H1 (cell line): ENCODE results near the gene CEP85L. TPM values are rescaled to one million over a fixed set of nuclear protein-coding genes. Genes with fewer than 3 reads are reported as not detected.

ENCODE experiments used
- CTCF ChIA-PET: fragments of 300-600 bp; sonication (Branson Sonifier 250); formaldehyde crosslinking; loops from one replicate; lab custom pipeline; 2021; ENCODE audit not compliant: partially characterized antibody; lab: Charles Lee
- POLR2A ChIA-PET: fragments of 300-600 bp; sonication (Branson Sonifier 250); formaldehyde crosslinking; loops from one replicate; lab custom pipeline; 2021; ENCODE audit warnings: inconsistent platforms; ENCODE audit not compliant: partially characterized antibody; lab: Charles Lee
- DNase-seq, 2 experiments: peaks; one replicate each; pipeline versions ENCODE4 v3.0.0 to v3.0.0-alpha.2; 2010 to 2022; ENCODE audit warnings: low spot score in 2 of 2, low read depth in 1 of 2, mixed read lengths in 1 of 2
- FAIRE-seq: peaks from 2 replicates; lab custom pipeline; 2011; peaks lifted over from hg19 to GRCh38; lab: Jason Lieb, UNC
- H2AFZ ChIP-seq: 2 replicates; pipeline ENCODE4 v1.8.1; 2012; ENCODE audit warnings: low read length, inconsistent platforms
- H2AK5ac ChIP-seq: 2 replicates; pipeline ENCODE4 v1.6.1; 2013; ENCODE audit warnings: low read depth, low read length
- H2BK120ac ChIP-seq: replicated peaks from 2 replicates; pipeline ENCODE3; 2013; ENCODE audit warnings: low read depth, low read length, inconsistent platforms
- H2BK12ac ChIP-seq: 2 replicates; pipeline ENCODE4 v1.6.1; 2013; ENCODE audit warnings: low read depth, low read length
- H2BK15ac ChIP-seq: 2 replicates; pipeline ENCODE4 v1.6.1; 2013; ENCODE audit warnings: low read length
- H2BK20ac ChIP-seq: 2 replicates; pipeline ENCODE4 v1.6.1; 2013; ENCODE audit warnings: low read length
- H2BK5ac ChIP-seq: 2 replicates; pipeline ENCODE4 v1.6.1; 2013; ENCODE audit warnings: low read depth, low read length
- H3K14ac ChIP-seq: 2 replicates; pipeline ENCODE4 v1.6.1; 2013; ENCODE audit warnings: inconsistent platforms; ENCODE audit not compliant: insufficient read length
- H3K18ac ChIP-seq: 2 replicates; pipeline ENCODE4 v1.6.1; 2013; ENCODE audit warnings: low read length; ENCODE audit errors: extremely low read depth
- H3K23ac ChIP-seq: 2 replicates; pipeline ENCODE4 v1.6.1; 2013; ENCODE audit warnings: inconsistent platforms; ENCODE audit not compliant: insufficient read length
- H3K23me2 ChIP-seq: 2 replicates; pipeline ENCODE4 v1.6.1; 2013; ENCODE audit warnings: low read depth, low read length
- H3K27ac ChIP-seq: 2 replicates; pipeline ENCODE4 v1.6.1; 2011; ENCODE audit warnings: low read depth, low read length, inconsistent platforms
- H3K27me3 ChIP-seq, 4 experiments: replicated peaks in 1 of 4; 1 replicate in 1 of 4; 2 replicates in 3 of 4; pipeline versions ENCODE4 v1.6.1 to v1.8.1; 2011 to 2013; ENCODE audit warnings: low read length in 3 of 4, mild to moderate bottlenecking in 3 of 4, inconsistent platforms in 2 of 4, mixed read lengths in 2 of 4, moderate library complexity in 1 of 4; ENCODE audit not compliant: control insufficient read depth in 3 of 4, insufficient read depth in 3 of 4; ENCODE audit errors: extremely low read depth in 1 of 4
- H3K36me3 ChIP-seq, 4 experiments: 2 replicates each; pipeline versions ENCODE4 v1.6.1 to v1.8.1; 2011 to 2013; ENCODE audit warnings: mild to moderate bottlenecking in 4 of 4, low read length in 3 of 4, moderate library complexity in 2 of 4, control low read depth in 1 of 4, inconsistent platforms in 1 of 4; ENCODE audit not compliant: insufficient read depth in 4 of 4, control insufficient read depth in 2 of 4
- H3K4ac ChIP-seq: replicated peaks from 2 replicates; pipeline ENCODE3; 2013; ENCODE audit warnings: low read length, low read depth, mixed read lengths, inconsistent platforms; ENCODE audit not compliant: insufficient read length
- H3K4me1 ChIP-seq, 4 experiments: replicated peaks in 1 of 4; 1 replicate in 1 of 4; 2 replicates in 3 of 4; pipeline versions ENCODE4 v1.6.1 to v1.8.1; 2011 to 2013; ENCODE audit warnings: low read length in 3 of 4, inconsistent platforms in 2 of 4, mixed read lengths in 1 of 4; ENCODE audit not compliant: insufficient read depth in 4 of 4, control insufficient read depth in 3 of 4
- H3K4me2 ChIP-seq, 2 experiments: 2 replicates each; pipeline versions ENCODE4 v1.6.1 to v1.8.1; 2011 to 2013; ENCODE audit warnings: low read depth in 2 of 2, low read length in 2 of 2, control low read depth in 1 of 2, inconsistent platforms in 1 of 2, mild to moderate bottlenecking in 1 of 2; ENCODE audit not compliant: insufficient read depth in 1 of 2
- H3K4me3 ChIP-seq, 4 experiments: fragments of 200-600, 300-600 bp in 1 of 4; sonication (generic), shearing (Covaris generic), sonication (Bioruptor Twin) in 1 of 4; 2 replicates each; pipeline versions ENCODE4 v1.5.1 to v1.8.1; 2011 to 2016; ENCODE audit warnings: low read length in 4 of 4, low read depth in 3 of 4, control low read depth in 2 of 4, inconsistent platforms in 2 of 4, mild to moderate bottlenecking in 2 of 4, mixed read lengths in 1 of 4, moderate library complexity in 1 of 4; ENCODE audit not compliant: insufficient read depth in 2 of 4; ENCODE audit errors: extremely low read depth in 1 of 4
- H3K56ac ChIP-seq: replicated peaks from 2 replicates; pipeline ENCODE3; 2013; ENCODE audit warnings: low read depth, mild to moderate bottlenecking, mixed read lengths, low read length, inconsistent platforms; ENCODE audit not compliant: insufficient read length
- H3K79me1 ChIP-seq: 2 replicates; pipeline ENCODE4 v1.6.1; 2013; ENCODE audit warnings: low read depth, low read length, control low read depth
- H3K79me2 ChIP-seq, 2 experiments: 2 replicates each; pipeline versions ENCODE4 v1.6.1 to v1.8.1; 2012 to 2013; ENCODE audit warnings: low read length in 2 of 2, mild to moderate bottlenecking in 2 of 2, inconsistent platforms in 1 of 2; ENCODE audit not compliant: insufficient read depth in 2 of 2, control insufficient read depth in 1 of 2
- H3K9ac ChIP-seq, 4 experiments: replicated peaks in 1 of 4; 1 replicate in 1 of 4; 2 replicates in 3 of 4; pipeline versions ENCODE4 v1.6.1 to v1.8.1; 2011 to 2013; ENCODE audit warnings: low read depth in 3 of 4, low read length in 3 of 4, control low read depth in 2 of 4, mild to moderate bottlenecking in 2 of 4, moderate library complexity in 2 of 4, inconsistent platforms in 1 of 4; ENCODE audit errors: extremely low read depth in 1 of 4
- H3K9me3 ChIP-seq, 2 experiments: 2 replicates each; pipeline versions ENCODE4 v1.6.1 to v1.8.1; 2012 to 2013; ENCODE audit warnings: mild to moderate bottlenecking in 2 of 2, moderate library complexity in 2 of 2, control low read depth in 1 of 2, inconsistent platforms in 1 of 2, low read depth in 1 of 2, low read length in 1 of 2, mixed read lengths in 1 of 2; ENCODE audit not compliant: insufficient read depth in 2 of 2
- H4K20me1 ChIP-seq, 2 experiments: replicated peaks in 1 of 2; 2 replicates each; pipeline versions ENCODE3 to v1.8.1; 2011 to 2013; ENCODE audit warnings: inconsistent platforms in 2 of 2, low read length in 2 of 2, mild to moderate bottlenecking in 1 of 2; ENCODE audit not compliant: insufficient read depth in 2 of 2, control insufficient read depth in 1 of 2
- H4K5ac ChIP-seq: 2 replicates; pipeline ENCODE4 v1.6.1; 2013; ENCODE audit warnings: low read length, low read depth, mixed read lengths, inconsistent platforms; ENCODE audit not compliant: insufficient read length
- H4K8ac ChIP-seq: 2 replicates; pipeline ENCODE4 v1.8.0; 2013; ENCODE audit warnings: mild to moderate bottlenecking, moderate library complexity, low read length, inconsistent platforms; ENCODE audit not compliant: insufficient read depth; ENCODE audit errors: extremely low read depth
- H4K91ac ChIP-seq: replicated peaks from 2 replicates; pipeline ENCODE3; 2013; ENCODE audit warnings: low read length, mixed read lengths, inconsistent platforms; ENCODE audit not compliant: insufficient read length
- CBX5 ChIP-seq: fragments of 300-800, 300-1000 bp; sonication (generic); IDR thresholded peaks from 2 replicates; pipeline ENCODE4 v1.7.1; 2016; ENCODE audit warnings: antibody characterized with exemption, low read length, low read depth
- CTBP2 ChIP-seq: IDR thresholded peaks from 2 replicates; pipeline ENCODE4 v1.7.0; 2011; ENCODE audit warnings: borderline replicate concordance, mild to moderate bottlenecking, moderate library complexity, mixed read lengths, low read length; ENCODE audit not compliant: insufficient read depth, insufficient read length
- KDM4A ChIP-seq: IDR thresholded peaks from one replicate; pipeline ENCODE4 v1.7.1; 2012; ENCODE audit warnings: low read depth, mild to moderate bottlenecking, moderate library complexity, low read length, inconsistent platforms; ENCODE audit not compliant: severe bottlenecking
- POLR2A ChIP-seq, 2 experiments: IDR thresholded peaks; 1 replicate in 1 of 2; 2 replicates in 1 of 2; pipeline ENCODE4 v1.6.1; 2011; ENCODE audit warnings: low read depth in 2 of 2, low read length in 2 of 2, mild to moderate bottlenecking in 2 of 2; ENCODE audit errors: control extremely low read depth in 1 of 2
- SIN3A ChIP-seq, 2 experiments: IDR thresholded peaks in 1 of 2; conservative IDR thresholded peaks in 1 of 2; 2 replicates each; pipeline ENCODE4 v1.6.1; 2011 to 2012; ENCODE audit warnings: low read length in 2 of 2, improper control_type of control experiment in 1 of 2, low read depth in 1 of 2, mild to moderate bottlenecking in 1 of 2
- SP4 ChIP-seq: IDR thresholded peaks from 2 replicates; pipeline ENCODE4 v1.6.1; 2012; ENCODE audit warnings: low read length, inconsistent platforms
- SUZ12 ChIP-seq: fragments of 200-600 bp; sonication (generic); IDR thresholded peaks from 2 replicates; pipeline ENCODE4 v1.6.1; 2012; ENCODE audit warnings: mild to moderate bottlenecking, inconsistent platforms, low read length, moderate library complexity, mixed read lengths
- TAF7 ChIP-seq: optimal IDR thresholded peaks from 2 replicates; pipeline ENCODE3; 2011; ENCODE audit warnings: low read depth, mild to moderate bottlenecking, inconsistent platforms, low read length, moderate library complexity, borderline replicate concordance
- WGBS, 2 experiments: shearing (Covaris generic) in 1 of 2; methylation state at CpG; one replicate each; pipeline versions ENCODE4 v1.1.6 to v1.1.7; 2013 to 2015; ENCODE audit warnings: low lambda C conversion rate in 2 of 2, mixed read lengths in 2 of 2, inconsistent platforms in 1 of 2, low coverage in 1 of 2, missing lambda C conversion rate in 1 of 2; ENCODE audit not compliant: insufficient replicate concordance in 2 of 2, insufficient coverage in 1 of 2, insufficient read length in 1 of 2; ENCODE audit errors: extremely low coverage in 1 of 2, missing lambda C conversion rate in 1 of 2; 5-methylcytosine and 5-hydroxymethylcytosine counted together
- polyA plus RNA-seq, 7 experiments: library from polyadenylated mRNA; depleted of rRNA in 3 of 7; stranded (reverse) in 5 of 7; unstranded in 2 of 7; fragments of >200 nt in 5 of 7; fragments of 200-250 nt in 2 of 7; gene quantifications; 1 replicate in 5 of 7; 2 replicates in 1 of 7; 4 replicates in 1 of 7; pipeline versions ENCODE4 v1.2.1 to v1.2.3, GENCODE V29; 2011 to 2013; ENCODE audit warnings: missing spikeins in 2 of 7, mixed read lengths in 2 of 7
- total RNA-seq: library from RNA; stranded (reverse); fragmentation: NEBNext Ultra II Directional; extraction: Animal tissue kit (Norgen Biotek cat#: 25700); gene quantifications from 2 replicates; pipeline ENCODE4 v1.2.1, GENCODE V29; 2021
- TF ChIP-seq, protein P1 (sequence below): IDR thresholded peaks from 2 replicates; pipeline ENCODE4 v1.6.1; 2012; ENCODE audit warnings: inconsistent platforms
- TF ChIP-seq, protein P2 (sequence below): IDR thresholded peaks from 2 replicates; pipeline ENCODE4 v1.6.1; 2012; ENCODE audit warnings: inconsistent platforms

The CEP85L gene
- total and polyA plus RNA-seq, 2 of the 8 experiments (the other 6 are each of a cell fraction or from before 2014, with no cell fraction given), result 3.2 to 27.6 TPM

DNA sequence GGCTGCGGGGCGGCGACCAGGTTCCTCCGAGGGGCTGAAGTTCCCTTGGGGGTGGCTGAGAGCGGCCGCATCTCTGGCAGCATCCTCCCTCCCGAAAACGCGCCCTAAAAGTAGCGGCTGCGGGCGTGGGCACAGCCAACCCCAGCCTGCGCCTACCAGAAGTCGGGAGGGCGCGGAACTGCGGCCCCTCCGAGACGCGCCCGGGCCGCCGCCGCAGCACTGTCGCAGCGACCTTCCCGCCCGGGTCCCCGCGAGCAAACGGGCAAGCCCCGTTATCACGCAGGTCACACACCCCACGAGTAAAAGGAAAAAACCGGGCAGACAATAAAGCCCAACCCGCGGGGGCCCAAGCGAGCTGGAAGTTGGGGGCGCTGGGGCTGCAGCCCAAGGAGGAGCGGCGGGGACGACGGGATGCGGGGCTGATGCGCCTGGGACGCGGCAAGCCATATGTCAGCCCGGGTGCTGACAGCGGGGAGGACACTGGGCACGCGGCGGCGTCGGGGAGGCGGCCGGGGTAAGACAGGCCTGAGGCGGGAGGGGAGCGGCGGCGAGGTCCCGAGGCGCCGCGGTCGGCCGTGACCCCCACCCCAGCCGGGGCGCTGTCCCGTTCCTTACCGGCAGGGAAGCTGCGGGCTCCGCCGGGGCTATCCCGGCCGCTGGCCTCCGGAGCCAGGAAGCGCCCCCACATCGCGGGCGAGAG lies 659 bp downstream of the CEP85L start:
- Histone ChIP-seq H3K23ac (no peak overlapping the region), H2AFZ (peak overlapping the region; percentile 92), H3K79me1 (no peaks in the 10 kb centered on the region), H2BK12ac (no peak overlapping the region), H3K27ac (peak overlapping the region; percentile 46; the same call in 1 of the 2 replicates), H3K4me1 (peaks cover 2 to 5% (median 4%) of the 10 kb centered on the region in 4 experiments; a peak in 5 of 7 replicates), H3K27me3 (no peaks in the 10 kb centered on the region), H2BK5ac (peak overlapping the region; percentile 64; the same call in 1 of the 2 replicates), H3K56ac (peak overlapping the region; percentile 69), H3K79me2 (peaks cover 0 to 14% of the 10 kb centered on the region in 2 experiments; a peak in 2 of 4 replicates), H3K18ac (peak overlapping the region; percentile 79), H3K36me3 (no peaks in the 10 kb centered on the region), H4K91ac (no peak overlapping the region), H4K8ac (peak overlapping the region; percentile 45; the same call in 1 of the 2 replicates), H3K4ac (no peak overlapping the region), H2AK5ac (no peak overlapping the region), H3K4me3 (peak overlapping the region; percentile 70 to 88 (median 76)), H4K5ac (no peak overlapping the region), H2BK120ac (no peak overlapping the region), H2BK15ac (no peak overlapping the region), H3K9me3 (no peaks in the 10 kb centered on the region), H3K4me2 (peak overlapping the region; percentile 83 to 89), H3K9ac (peak overlapping the region; percentile 58 to 78 (median 68); a peak in 6 of 7 replicates), H4K20me1 (no peaks in the 10 kb centered on the region), H2BK20ac (no peak overlapping the region), H3K14ac (no peak overlapping the region), H3K23me2 (peaks cover 5% of the 10 kb centered on the region; the same call in 1 of the 2 replicates)
- FAIRE-seq, result no peak
- WGBS, 2 experiments, result 2% methylated on average over 50 of the region's 80 CpGs; no CpG with 5 or more reads in 1 of the 2 experiments
- POLR2A ChIA-PET, result interaction anchor here (0.8 to 1.1 kb wide), 3 partner anchors 9 to 243 kb away, joined by 3 to 5 read pairs (median 3); partner anchors contain the start of gene ASF1A
- DNase-seq, result peak in 1 of 2 experiments; percentile 73
- CTCF ChIA-PET, result interaction anchor here (1.0 kb wide), 1 partner anchor 17 kb away, joined by 3 read pairs; no protein-coding TSS in a partner anchor
- peak; percentile 82 for TF ChIP-seq KDM4A
- peak in 1 of 2 experiments; percentile 42; a peak in 2 of 4 replicates for TF ChIP-seq SIN3A (conservative IDR thresholded peaks at IDR 0.05 in 1 of 2, IDR thresholded peaks at IDR 0.05 in 1 of 2; ENCODE audit: low read depth in 1 of 2, low read length in 2 of 2)
- TF ChIP-seq, protein P1, sequence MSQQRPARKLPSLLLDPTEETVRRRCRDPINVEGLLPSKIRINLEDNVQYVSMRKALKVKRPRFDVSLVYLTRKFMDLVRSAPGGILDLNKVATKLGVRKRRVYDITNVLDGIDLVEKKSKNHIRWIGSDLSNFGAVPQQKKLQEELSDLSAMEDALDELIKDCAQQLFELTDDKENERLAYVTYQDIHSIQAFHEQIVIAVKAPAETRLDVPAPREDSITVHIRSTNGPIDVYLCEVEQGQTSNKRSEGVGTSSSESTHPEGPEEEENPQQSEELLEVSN, result peak; percentile 58; the same call in 1 of the 2 replicates
- no peak for TF ChIP-seq SP4
- TF ChIP-seq POLR2A (IDR thresholded peaks at IDR 0.05; ENCODE audit: control extremely low read depth in 1 of 2, low read depth in 2 of 2, low read length in 2 of 2), result peak in 1 of 2 experiments; percentile 13; a peak in 1 of 3 replicates
- TF ChIP-seq, protein P2, sequence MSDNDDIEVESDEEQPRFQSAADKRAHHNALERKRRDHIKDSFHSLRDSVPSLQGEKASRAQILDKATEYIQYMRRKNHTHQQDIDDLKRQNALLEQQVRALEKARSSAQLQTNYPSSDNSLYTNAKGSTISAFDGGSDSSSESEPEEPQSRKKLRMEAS, result peak; percentile 75
- TF ChIP-seq TAF7, result no peak
- peak; percentile 30; the same call in 1 of the 2 replicates for TF ChIP-seq SUZ12
- TF ChIP-seq CTBP2, result peak; percentile 12
- no peak for TF ChIP-seq CBX5
